Nephron progenitor cell (in vitro differentiated cells): ENCODE data around the gene RPA1.

Experiments
- DNase-seq: peaks from one replicate; pipeline ENCODE4 v3.0.0; 2021
- H3K27ac Mint-ChIP-seq: 2 replicates; pipeline ENCODE4 v1.8.0; 2021; ENCODE audit warnings: mild to moderate bottlenecking, moderate library complexity, mixed read lengths
- H3K27me3 Mint-ChIP-seq: 2 replicates; pipeline ENCODE4 v1.8.0; 2021; ENCODE audit warnings: mild to moderate bottlenecking, low read depth, mixed read lengths; ENCODE audit not compliant: poor library complexity
- H3K36me3 Mint-ChIP-seq: 2 replicates; pipeline ENCODE4 v1.8.0; 2021; ENCODE audit warnings: low read depth, mixed read lengths
- H3K4me1 Mint-ChIP-seq: 2 replicates; pipeline ENCODE4 v1.8.0; 2021; ENCODE audit warnings: mixed read lengths
- H3K4me3 Mint-ChIP-seq: 2 replicates; pipeline ENCODE4 v1.8.0; 2021; ENCODE audit warnings: mild to moderate bottlenecking, moderate library complexity, mixed read lengths
- H3K9me3 Mint-ChIP-seq: 2 replicates; pipeline ENCODE4 v1.8.0; 2021; ENCODE audit warnings: mild to moderate bottlenecking, moderate library complexity, mixed read lengths
- CTCF ChIP-seq: fragments of 200-600 bp; sonication (generic); IDR thresholded peaks from 2 replicates; pipeline ENCODE4 v1.5.0; 2021; ENCODE audit warnings: antibody characterized with exemption

RPA1 gene

GRCh38 chr17:1899403-1900000 lies 69.7 kb downstream of the RPA1 start:
- no peak overlapping the region for H3K27ac Mint-ChIP-seq
- peaks cover 31% of the 10 kb centered on the region for H3K36me3 Mint-ChIP-seq
- DNase-seq = no peak
- H3K4me1 Mint-ChIP-seq = peaks cover 57% of the 10 kb centered on the region
- no peaks in the 10 kb centered on the region for H3K9me3 Mint-ChIP-seq
- peaks cover 16% of the 10 kb centered on the region for H3K27me3 Mint-ChIP-seq
- peak; percentile 23 for TF ChIP-seq CTCF
- H3K4me3 Mint-ChIP-seq = no peak overlapping the region

GRCh38 chr17:1904273-1905182 lies 74.7 kb downstream of the RPA1 start:
- no peak for DNase-seq
- Mint-ChIP-seq H3K27ac (no peak overlapping the region), H3K36me3 (peaks cover 4% of the 10 kb centered on the region), H3K27me3 (peaks cover 64% of the 10 kb centered on the region), H3K9me3 (no peaks in the 10 kb centered on the region), H3K4me1 (peaks cover 57% of the 10 kb centered on the region), H3K4me3 (peak overlapping the region; percentile 62)
- TF ChIP-seq CTCF = no peak

- peaks cover 72% of the 10 kb centered on the region for H3K27me3 Mint-ChIP-seq
- peak overlapping the region; percentile 62 for H3K4me3 Mint-ChIP-seq
- peaks cover 54% of the 10 kb centered on the region for H3K4me1 Mint-ChIP-seq
- no peak overlapping the region for H3K27ac Mint-ChIP-seq
- no peak for TF ChIP-seq CTCF
- no peaks in the 10 kb centered on the region for H3K9me3 Mint-ChIP-seq
- peak; percentile 33 for DNase-seq
- H3K36me3 Mint-ChIP-seq = no peaks in the 10 kb centered on the region
Observed at GRCh38 chr17:1905190-1905913, 75.5 kb downstream of the RPA1 start.

- H3K4me3 Mint-ChIP-seq = peak overlapping the region; percentile 7
- H3K27me3 Mint-ChIP-seq = peaks cover 85% of the 10 kb centered on the region
- no peak for DNase-seq
- no peaks in the 10 kb centered on the region for H3K9me3 Mint-ChIP-seq
- H3K36me3 Mint-ChIP-seq = no peaks in the 10 kb centered on the region
- peaks cover 58% of the 10 kb centered on the region for H3K4me1 Mint-ChIP-seq
- H3K27ac Mint-ChIP-seq = no peak overlapping the region
- no peak for TF ChIP-seq CTCF
Observed at GRCh38 chr17:1906662-1907101, 76.9 kb downstream of the RPA1 start.

GRCh38 chr17:1907216-1907631 lies 77.4 kb downstream of the RPA1 start:
- Mint-ChIP-seq H3K27me3 (peaks cover 91% of the 10 kb centered on the region), H3K36me3 (no peaks in the 10 kb centered on the region), H3K27ac (no peak overlapping the region), H3K9me3 (no peaks in the 10 kb centered on the region), H3K4me1 (peaks cover 59% of the 10 kb centered on the region), H3K4me3 (peak overlapping the region; percentile 77)
- TF ChIP-seq CTCF = no peak
- DNase-seq = no peak
